Stimulated activated CD8-positive, alpha-beta memory T cell treated with anti-CD3 and anti-CD28 coated beads, Interleukin-7, amount 100 ng/mL, for 48 hours (primary cell): Measurements from ENCODE around the gene STX16.

ENCODE experiments used
- DNase-seq, 2 donors: peaks; one replicate each; pipeline ENCODE4 v3.0.0-alpha.2; 2020; ENCODE audit warnings: low read depth in 1 of 2; ENCODE audit errors: extremely low read depth in 1 of 2

The STX16 gene

GRCh38 chr20:58708246-58708931, 57.3 kb downstream of the STX16 start:
- no peak for DNase-seq

GRCh38 chr20:58709013-58709702, 58.1 kb downstream of the STX16 start:
- no peak for DNase-seq

GRCh38 chr20:58709703-58710039, 58.6 kb downstream of the STX16 start:
- no peak for DNase-seq

GRCh38 chr20:58710481-58711265, 59.6 kb downstream of the STX16 start:
- DNase-seq = no peak

GRCh38 chr20:58711266-58712051, 60.4 kb downstream of the STX16 start:
- DNase-seq = no peak

GRCh38 chr20:58712151-58712791, 61.2 kb downstream of the STX16 start:
- no peak for DNase-seq

- DNase-seq = no peak
Measured at GRCh38 chr20:58712806-58713731, 62.0 kb downstream of the STX16 start.

- no peak for DNase-seq
Measured at GRCh38 chr20:58713801-58714339, 62.8 kb downstream of the STX16 start.

- no peak for DNase-seq
Measured at GRCh38 chr20:58714340-58714922, 63.3 kb downstream of the STX16 start.

- DNase-seq = no peak
Measured at GRCh38 chr20:58714923-58715351, 63.9 kb downstream of the STX16 start.

GRCh38 chr20:58715391-58715800, 64.3 kb downstream of the STX16 start:
- DNase-seq = no peak

GRCh38 chr20:58715801-58716475, 64.9 kb downstream of the STX16 start:
- no peak for DNase-seq

- DNase-seq = no peak
Measured at GRCh38 chr20:58716476-58717277, 65.6 kb downstream of the STX16 start.

GRCh38 chr20:58717278-58718091, 66.4 kb downstream of the STX16 start:
- no peak for DNase-seq

- no peak for DNase-seq
Measured at GRCh38 chr20:58718121-58718563, 67.1 kb downstream of the STX16 start.

- no peak for DNase-seq
Measured at GRCh38 chr20:58718729-58719128, 67.6 kb downstream of the STX16 start.

- no peak for DNase-seq
Measured at GRCh38 chr20:58719258-58719657, 68.2 kb downstream of the STX16 start.
